Prostate gland (tissue), 2 donors: Measurements from ENCODE around the gene UXS1.

Experiments used
- POLR2AphosphoS5 ChIP-seq: sonication (generic); formaldehyde crosslinking; IDR thresholded peaks from one replicate; pipeline ENCODE4 v1.6.1; 2017; ENCODE audit warnings: antibody characterized with exemption
- TF ChIP-seq, protein P1 (sequence below), 4 experiments: fragments of 200-600 bp in 2 of 4; fragments of 450-650 bp in 2 of 4; sonication (generic) in 2 of 4; IDR thresholded peaks; 1 replicate in 3 of 4; 2 replicates in 1 of 4; pipeline ENCODE4 v1.5.1; 2016 to 2019; ENCODE audit warnings: antibody characterized with exemption in 4 of 4, mild to moderate bottlenecking in 2 of 4, moderate library complexity in 2 of 4

- TF ChIP-seq, protein P1, sequence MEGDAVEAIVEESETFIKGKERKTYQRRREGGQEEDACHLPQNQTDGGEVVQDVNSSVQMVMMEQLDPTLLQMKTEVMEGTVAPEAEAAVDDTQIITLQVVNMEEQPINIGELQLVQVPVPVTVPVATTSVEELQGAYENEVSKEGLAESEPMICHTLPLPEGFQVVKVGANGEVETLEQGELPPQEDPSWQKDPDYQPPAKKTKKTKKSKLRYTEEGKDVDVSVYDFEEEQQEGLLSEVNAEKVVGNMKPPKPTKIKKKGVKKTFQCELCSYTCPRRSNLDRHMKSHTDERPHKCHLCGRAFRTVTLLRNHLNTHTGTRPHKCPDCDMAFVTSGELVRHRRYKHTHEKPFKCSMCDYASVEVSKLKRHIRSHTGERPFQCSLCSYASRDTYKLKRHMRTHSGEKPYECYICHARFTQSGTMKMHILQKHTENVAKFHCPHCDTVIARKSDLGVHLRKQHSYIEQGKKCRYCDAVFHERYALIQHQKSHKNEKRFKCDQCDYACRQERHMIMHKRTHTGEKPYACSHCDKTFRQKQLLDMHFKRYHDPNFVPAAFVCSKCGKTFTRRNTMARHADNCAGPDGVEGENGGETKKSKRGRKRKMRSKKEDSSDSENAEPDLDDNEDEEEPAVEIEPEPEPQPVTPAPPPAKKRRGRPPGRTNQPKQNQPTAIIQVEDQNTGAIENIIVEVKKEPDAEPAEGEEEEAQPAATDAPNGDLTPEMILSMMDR (IDR thresholded peaks at IDR 0.05) = no peak
- no peak for TF ChIP-seq POLR2AphosphoS5
Measured at GRCh38 chr2:106114166-106114565, 79.9 kb downstream of the UXS1 start.
